GM18508 (cell line): Measurements from ENCODE around the gene MRE11.
"Not testable (repeated sequence)": the region's sequence is repeated elsewhere in the genome, so short reads cannot be mapped to it uniquely, and the experiment has no call there.

Source experiments
- ATAC-seq: cut with Tn5 transposase; IDR thresholded peaks from one replicate; pipeline ENCODE4 v1.9.1; 2021; ENCODE audit warnings: moderate number of reproducible peaks; ENCODE audit not compliant: insufficient read depth, unreplicated experiment

MRE11 gene

DNA sequence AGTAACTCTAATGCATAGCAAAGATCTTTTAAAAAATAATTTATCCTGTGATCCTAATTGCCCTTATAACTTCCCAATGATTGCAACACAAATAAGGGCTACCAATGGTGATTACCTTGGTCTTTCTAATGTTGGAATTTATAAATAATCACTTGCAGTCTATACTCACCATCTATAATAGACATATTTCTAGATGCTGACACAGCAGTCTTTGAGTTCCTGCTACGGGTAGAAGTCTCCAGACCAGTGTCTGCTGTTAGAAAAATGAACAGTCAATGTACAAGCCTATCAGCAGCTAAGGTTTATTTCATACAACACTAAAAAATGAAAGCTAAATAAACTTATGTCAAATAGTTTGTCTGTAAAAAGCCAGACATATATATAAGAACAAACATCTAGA is 48.0 kb downstream of the MRE11 start:
- no peak for ATAC-seq

DNA sequence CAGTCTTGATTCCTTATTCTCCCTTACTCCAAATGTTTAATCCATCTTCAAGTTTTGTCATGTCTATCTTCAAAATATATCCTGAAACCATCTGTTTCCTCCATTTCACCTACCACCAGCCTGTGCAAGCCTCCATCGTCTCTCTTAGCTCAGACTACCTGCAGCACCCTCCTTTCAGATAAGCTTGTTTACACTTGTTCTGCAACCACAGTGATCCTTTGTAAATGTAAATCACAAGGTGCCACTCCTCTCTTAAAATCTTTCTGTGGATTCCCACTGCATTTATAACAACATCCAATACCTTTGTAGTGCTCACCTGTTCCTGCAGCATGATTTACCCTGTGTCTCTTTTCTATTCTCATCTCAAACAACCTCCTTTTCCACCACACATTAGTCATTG is 60.6 kb downstream of the MRE11 start:
- ATAC-seq = no peak

DNA sequence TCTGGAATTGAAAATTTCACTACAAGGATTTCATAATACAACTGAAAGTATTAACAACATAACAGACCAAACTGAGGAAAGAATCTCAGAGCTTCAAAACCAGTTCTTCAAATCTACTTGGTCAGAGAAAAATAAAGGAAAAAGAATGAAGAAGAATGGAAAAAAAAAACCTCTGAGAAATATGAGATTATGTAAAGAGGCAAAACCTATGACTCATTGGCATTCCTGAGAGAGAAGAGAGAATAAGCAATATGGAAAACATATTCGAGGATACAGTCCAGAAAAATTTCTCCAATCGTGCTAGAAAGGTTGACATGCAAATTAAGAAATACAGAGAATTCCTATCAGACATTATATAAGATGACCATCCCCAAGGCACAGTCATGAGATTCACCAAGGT is 69.0 kb downstream of the MRE11 start:
- ATAC-seq = no peak

DNA sequence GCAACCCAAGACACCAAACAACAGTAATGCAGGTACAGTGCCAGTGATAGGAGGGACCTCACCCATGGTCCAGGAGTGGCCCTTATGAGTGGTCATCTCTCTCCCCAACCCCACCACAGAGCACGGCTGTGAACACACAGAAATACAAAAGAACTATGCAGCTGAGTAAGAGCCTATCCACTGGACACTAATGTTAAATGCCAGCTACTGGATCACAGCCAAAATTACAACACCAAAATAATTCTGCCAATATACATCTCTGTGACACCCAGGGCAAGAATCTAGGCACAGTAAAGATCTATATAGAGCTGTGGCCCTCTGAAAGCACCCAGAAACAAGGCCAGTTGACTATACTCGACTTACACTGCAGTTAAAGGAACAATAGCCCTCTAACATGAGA is 69.6 kb downstream of the MRE11 start:
- ATAC-seq = no peak

DNA sequence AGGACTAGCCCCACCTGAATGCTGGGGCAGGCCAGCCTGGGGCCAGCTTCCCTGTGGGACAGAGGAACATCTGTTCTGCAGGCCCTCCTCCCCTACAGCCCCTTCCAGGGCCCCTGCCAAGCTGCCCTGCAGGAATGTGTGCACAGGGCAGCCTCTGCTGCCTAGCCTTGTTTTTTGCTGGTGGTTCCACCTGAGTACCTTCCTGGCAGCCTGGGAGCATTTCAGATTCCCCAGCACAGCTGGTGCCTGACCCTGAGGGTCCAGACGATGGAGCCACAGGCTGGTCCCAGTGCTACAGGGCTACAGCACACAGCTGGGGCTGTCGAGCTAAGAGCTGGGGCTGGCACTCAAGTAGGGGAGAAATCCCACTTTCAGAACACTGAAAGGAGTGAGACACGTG is 70.1 kb downstream of the MRE11 start:
- ATAC-seq = no peak

DNA sequence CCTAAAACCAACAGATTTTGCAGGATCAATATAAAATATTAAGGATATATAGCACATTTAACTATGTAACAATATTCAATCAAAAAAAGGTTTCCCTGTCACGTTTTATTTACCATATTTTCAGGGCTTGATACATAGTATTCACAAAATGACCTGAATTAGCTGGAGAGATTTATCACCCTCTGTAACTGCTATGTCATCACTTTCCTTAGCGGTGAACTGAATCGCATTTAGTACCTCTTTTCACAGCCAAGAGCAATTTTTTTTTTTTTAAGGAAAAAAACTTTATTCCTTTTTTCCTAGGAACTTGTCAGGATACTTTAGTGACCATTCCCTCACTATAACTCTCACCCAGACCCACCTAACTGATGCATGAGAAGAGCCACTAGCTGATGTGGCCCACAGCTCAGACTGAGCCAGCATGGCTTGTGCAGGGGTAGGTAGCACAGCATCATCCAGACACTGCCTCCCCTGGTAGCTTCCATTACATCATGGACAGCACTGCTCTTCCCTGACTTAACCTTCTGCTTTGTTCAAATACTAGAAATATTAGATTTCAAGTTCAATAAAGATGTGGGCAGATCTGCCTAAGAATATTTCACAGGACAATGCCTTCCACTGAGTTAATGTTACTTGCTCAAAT is 75.4 kb downstream of the MRE11 start:
- no peak for ATAC-seq

DNA sequence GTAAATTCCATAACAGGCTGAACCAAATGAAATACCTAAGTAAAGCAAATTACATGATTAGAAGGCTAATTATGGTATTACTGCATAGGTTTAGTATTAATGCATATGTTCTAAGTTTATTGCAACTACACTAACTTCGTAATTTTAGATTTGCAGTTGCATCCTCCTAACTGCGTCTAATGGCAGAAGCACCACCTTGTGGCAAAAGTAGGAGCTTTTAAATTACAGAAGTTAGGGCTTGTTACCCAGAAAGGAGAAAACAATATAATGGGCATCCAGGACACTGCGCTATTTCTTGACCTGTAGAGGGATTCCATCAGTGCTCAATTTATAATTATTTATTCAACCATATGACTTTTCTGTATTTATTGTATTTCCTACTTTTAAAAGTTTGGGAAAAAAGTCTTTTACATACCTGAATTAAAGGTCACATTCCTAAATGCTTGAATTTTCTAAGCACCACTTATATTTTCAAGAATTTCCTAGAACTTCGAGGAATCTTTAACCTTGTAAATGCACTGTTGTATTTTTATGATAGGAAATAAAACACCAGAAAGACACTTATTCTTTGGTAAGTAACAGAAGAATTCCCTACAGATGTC is 76.2 kb downstream of the MRE11 start:
- ATAC-seq = no peak

DNA sequence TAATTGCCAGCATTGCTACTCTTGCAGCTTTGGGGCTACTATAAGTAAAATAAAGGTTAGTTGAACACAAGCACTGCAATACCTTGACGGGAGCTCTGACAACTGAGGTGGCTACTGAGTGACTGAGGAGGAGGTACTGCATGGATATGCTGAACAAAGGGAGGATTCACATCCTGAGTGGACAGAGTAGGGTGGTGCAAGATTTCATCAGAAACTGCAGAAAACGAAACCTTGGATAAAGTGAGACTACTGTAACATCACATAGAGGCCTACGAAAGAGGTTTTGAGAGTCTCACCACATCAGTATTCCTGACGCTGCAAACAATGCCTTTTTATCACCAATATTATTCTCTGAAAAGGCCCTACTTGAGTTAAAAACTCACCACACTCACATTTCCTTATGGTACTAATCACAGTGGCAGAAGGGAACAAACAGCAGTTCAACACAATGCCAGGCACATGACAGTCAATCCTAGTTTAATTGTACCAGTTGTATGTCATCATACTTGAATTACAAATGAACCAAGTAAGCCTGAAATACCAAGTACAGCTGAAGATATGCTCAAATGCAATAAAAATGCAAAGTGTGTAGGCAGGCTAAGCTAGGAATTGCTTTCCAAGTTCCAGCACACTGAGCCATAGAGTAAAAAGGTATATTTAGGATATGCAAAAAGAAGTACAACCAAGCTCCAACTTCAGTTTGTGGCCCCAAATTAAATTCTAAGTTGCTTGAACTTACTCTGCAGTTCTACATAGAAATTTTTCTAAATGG is 88.4 kb downstream of the MRE11 start:
- ATAC-seq = no peak

DNA sequence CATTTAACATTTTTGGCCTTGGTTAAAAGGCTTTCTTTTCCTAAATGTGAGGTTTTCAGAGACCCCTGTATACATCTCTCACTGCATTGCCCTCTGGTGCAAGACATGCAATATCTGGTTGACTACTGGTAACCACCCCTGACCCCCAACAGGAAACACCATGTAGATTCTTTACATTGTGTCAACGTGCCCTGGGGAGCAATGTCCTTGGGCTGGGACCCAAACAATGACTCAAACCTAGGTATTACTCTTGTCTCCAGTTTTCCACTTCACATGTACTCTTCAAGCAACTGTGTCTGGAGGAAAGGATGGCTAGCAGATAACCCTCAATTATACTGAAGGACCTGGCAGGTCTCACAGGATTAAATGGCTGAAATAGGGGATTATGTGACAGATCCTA is 91.3 kb downstream of the MRE11 start:
- no peak for ATAC-seq

DNA sequence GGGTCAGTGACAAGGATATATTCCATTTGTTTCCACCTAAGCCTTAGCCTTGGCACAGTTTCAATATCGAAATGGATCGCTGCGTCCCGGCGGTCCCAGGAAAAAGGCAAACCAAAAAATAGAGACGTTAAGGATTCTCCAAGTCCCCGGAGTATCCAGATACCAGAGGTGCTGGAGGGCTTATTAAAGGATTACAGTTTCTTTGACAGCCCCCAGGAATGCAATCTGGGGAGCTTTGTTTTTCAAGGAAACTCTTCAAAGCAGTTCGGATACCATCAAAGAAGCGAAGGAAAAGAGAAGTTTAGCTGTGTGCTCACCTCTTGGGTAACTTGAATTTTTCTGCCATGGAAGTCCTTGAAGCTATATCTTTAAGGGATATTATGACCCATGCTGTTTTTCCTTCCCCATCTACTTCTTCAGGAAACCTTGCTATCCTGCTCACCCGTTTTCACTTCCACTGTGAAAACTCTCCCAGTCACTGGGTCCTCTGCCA is 91.8 kb downstream of the MRE11 start:
- no peak for ATAC-seq

DNA sequence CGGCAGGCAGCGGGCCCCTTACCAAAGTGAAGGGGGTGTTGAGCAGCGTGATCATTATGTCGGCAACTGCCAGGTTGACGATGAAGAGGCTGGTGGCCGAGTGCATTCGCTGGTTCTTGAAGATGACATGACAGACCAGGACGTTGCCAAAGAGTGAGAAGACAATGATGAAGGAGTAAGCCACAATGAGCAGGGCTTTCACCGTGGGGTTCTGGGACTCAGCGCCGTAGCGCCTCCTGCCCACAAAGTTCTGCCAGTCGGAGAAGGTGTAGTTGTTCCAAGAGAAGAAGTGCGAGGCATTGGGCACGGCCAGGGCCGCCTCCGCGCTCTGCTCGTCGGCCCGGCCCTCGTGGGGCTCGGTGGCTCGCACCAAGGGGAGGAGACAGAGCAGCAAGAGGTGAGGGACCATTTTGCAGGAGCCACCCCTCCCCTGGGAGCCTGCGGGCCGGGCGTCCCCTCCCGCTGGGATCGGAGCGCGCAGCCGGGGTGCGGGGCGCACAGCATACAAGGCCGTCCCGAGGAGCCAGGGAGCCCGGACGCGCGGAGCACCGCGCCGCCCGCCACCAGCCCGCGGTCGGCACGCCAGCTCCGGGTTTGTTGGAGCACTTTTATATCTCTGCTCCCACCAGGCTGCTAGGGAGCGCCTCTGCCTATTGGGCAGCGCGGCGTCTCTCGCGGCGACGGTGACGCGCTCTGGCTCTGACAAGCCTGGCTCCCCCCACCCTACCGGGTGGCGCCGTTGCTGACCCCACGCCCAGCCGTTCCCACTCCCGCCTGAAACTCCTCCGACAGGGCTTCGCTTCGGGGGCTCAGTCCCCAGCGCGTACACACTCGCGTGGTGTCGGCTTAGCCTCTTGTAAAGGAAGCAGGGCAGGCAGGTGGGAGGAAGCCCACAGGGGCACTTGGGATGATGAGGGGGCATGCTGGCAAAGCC is 92.5 kb downstream of the MRE11 start, which contains the start of gene GPR83:
Gene GPR83, minus strand, starts transcription at position 581 of the 934 bp plus-strand sequence. Its CDS starts 172 bp downstream, at position 409.
- no peak for ATAC-seq

DNA sequence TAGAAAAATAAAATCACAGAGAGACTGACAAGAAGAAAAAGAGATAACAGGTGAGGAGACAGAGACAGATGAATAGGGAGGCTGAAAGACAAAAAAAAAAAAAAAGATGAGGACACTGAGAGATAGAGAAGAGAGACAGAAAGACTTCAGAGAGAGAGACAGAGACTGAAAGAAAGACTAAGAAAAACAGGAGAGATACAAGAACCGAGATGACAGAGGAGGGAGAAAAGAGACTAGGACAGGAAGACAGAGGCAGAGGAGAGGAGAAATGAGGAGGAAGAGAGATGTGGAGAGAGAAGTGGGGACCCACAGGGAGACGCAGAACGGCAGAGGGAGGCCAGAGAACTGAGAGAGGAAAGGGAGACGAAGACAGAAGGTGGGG is 93.2 kb downstream of the MRE11 start:
- ATAC-seq = no peak

DNA sequence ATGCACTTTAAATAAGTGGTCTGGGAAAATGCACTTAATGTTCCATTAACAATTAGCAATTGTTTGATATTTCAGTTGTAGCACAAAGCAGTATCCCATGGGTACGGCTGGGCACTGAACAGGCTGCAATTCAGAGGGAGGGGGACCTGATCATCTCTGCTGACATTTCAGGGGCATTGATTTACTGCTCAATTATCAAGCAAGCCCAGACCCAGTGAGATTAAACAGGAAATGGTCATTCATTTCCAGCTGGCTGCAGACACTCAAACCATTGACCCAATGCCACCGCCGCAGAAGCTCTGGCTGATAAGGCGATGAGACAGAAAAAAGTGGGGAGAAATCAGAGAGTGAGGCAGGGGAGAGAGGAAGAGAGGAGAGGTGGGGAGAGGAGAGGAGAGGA is 93.6 kb downstream of the MRE11 start:
- ATAC-seq = no peak

DNA sequence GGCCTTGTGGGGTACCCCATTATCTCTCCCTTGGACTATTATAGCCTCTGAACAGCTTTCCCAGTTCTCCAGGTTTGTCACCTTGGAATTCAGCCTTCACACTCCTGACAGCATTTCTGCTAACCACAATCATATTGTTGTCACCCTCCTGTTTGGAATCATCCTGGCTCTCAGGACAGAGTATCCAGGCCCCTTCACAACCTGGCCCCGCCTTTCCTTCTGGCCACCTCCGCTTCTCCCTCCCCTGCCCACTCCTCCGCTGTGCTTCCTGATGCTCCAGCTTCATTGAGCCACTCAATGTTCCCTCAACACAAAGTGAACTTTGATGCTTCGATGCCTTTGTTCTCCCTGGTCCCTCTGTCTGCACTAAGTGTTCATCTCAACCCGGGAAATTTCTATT is 95.5 kb downstream of the MRE11 start:
- no peak for ATAC-seq

DNA sequence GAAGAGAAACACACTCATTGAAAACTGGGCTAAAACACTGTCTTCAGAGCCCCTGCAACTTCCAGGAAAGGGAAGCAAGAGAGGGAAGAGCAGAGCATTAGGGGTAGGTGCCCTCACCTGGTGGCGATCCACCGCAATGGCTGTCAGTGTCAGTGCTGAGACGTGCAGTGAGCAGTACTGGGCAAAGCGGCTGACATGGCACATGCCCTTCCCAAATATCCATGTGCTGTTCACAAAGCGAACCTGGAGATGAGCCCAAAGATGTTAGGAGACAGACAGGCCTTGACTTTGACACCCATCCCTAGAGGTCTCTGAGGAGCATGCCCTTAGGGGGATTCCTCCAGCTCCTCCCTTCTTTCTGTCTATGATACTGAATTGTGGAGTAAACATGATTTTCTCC is 97.4 kb downstream of the MRE11 start:
- no peak for ATAC-seq

DNA sequence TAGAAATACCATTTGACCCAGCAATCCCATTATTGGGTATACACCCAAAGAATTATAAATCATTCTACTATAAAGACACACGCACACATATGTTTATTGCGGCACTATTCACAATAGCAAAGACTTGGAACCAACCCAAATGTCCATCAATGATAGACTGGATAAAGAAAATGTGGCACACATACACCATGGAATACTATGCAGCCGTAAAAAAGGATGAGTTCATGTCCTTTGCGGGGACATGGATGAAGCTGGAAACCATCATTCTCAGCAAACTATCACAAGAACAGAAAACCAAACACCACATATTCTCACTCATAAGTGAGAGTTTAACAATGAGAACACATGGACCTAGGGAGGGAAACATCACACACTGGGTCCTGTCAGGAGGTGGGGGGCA is 101.7 kb downstream of the MRE11 start:
- not testable (repeated sequence) for ATAC-seq

DNA sequence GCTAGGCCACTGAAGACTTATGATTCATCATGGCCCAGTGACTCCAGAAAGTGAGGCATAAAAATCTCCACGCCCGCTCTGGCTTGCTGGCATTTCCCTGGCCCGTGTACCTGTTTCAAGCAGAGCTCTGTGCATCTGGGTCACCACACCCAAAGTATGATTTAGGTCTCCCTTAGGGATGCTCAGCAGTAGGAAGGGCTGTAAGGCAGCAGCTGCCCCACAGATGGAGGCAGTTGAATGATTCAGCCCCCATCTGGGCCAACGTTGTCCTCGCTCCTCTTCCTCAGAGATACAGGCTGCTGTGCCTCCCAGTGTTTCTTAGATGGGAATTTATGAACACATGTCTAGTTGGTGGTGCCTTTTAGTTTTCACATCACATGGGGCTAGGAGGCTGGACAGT is 114.0 kb downstream of the MRE11 start:
- no peak for ATAC-seq

DNA sequence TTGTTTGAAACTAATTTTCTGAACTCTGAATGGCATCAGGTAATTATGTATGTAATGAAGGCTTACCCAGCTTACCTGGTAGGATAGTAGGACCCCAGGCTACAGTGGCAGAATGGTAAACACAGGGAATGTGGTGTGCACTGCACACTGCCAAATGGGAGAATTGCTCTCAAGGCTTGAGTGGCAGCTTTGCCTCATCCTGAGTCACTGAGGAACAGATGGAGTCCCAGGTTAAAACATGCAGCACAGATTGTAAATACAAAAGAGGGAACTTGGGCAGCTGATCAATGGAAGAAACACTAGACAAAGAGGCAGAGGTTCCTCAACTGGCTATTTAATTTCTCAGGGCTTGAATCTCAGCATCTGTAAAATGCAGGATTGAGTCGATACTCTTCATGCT is 116.8 kb downstream of the MRE11 start:
- no peak for ATAC-seq

DNA sequence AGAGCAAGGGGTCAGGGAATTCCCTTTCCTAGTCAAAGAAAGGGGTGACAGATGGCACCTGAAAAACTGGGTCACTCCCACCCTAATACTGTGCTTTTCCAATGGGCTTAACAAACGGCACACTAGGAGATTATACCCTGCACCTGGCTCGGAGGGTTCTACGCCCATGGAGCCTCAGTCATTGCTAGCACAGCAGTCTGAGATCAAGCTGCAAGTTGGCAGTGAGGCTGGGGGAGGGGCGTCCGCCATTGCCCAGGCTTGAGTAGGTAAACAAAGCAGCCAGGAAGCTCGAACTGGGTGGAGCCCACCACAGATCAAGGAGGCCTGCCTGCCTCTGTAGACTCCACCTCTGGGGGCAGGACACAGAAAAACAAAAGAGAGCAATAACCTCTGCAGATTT is 123.1 kb downstream of the MRE11 start:
- not testable (repeated sequence) for ATAC-seq
